H1 (cell line): Measurements from ENCODE around the gene ANKRD27.

ENCODE experiments used
- BACH1 ChIP-seq: IDR thresholded peaks from 2 replicates; pipeline ENCODE4 v1.6.1; 2012; ENCODE audit warnings: low read length, improper control_type of control experiment
- CHD2 ChIP-seq: IDR thresholded peaks from 2 replicates; pipeline ENCODE4 v1.6.1; 2012; ENCODE audit warnings: low read length, improper control_type of control experiment
- JUN ChIP-seq: IDR thresholded peaks from 2 replicates; pipeline ENCODE4 v1.6.1; 2011; ENCODE audit warnings: low read depth, mild to moderate bottlenecking, improper control_type of control experiment, low read length
- MAFK ChIP-seq: IDR thresholded peaks from 2 replicates; pipeline ENCODE4 v1.6.1; 2012; ENCODE audit warnings: low read depth, mild to moderate bottlenecking, improper control_type of control experiment, low read length
- POLR2AphosphoS5 ChIP-seq: IDR thresholded peaks from 2 replicates; pipeline ENCODE4 v1.6.1; 2011; ENCODE audit warnings: low read depth, low read length
- RXRA ChIP-seq: IDR thresholded peaks from 2 replicates; pipeline ENCODE4 v1.6.1; 2011; ENCODE audit warnings: low read depth, mild to moderate bottlenecking, low read length, moderate library complexity; ENCODE audit not compliant: insufficient read depth
- USF2 ChIP-seq: IDR thresholded peaks from 2 replicates; pipeline ENCODE4 v1.6.1; 2011; ENCODE audit warnings: low read length, improper control_type of control experiment
- ZNF274 ChIP-seq: IDR thresholded peaks from 2 replicates; pipeline ENCODE4 v1.7.0; 2012; ENCODE audit warnings: low read length, borderline replicate concordance; ENCODE audit errors: extremely low read depth

GRCh38 chr19:32626969-32627368, 48.0 kb downstream of the ANKRD27 start:
- TF ChIP-seq RXRA (no peak), BACH1 (no peak), JUN (no peak), CHD2 (no peak), MAFK (no peak), ZNF274 (no peak), POLR2AphosphoS5 (no peak), USF2 (no peak)
